HEK293 (cell line): ENCODE results near the gene NLGN2.
A peak's percentile ranks its signal among the peaks of the same experiment; 100 is the strongest.

Source experiments
- CTCF ChIA-PET: fragments of 350-600 bp; formaldehyde crosslinking; extraction: SDS; loops from one replicate; lab custom pipeline; 2021; ENCODE audit warnings: antibody characterized with exemption; lab: Yijun Ruan, JAX
- POLR2A ChIA-PET: fragments of 300-600 bp; formaldehyde crosslinking; extraction: SDS; loops from one replicate; lab custom pipeline; 2020; ENCODE audit warnings: antibody characterized with exemption, inconsistent platforms; lab: Yijun Ruan, JAX
- H3K27ac ChIP-seq: fragments of 200-500 bp; sonication (Bioruptor generic); 2 replicates; pipeline ENCODE4 v1.5.1; 2014; ENCODE audit warnings: low read depth, low read length, control low read depth, inconsistent platforms; ENCODE audit errors: extremely low read depth
- H3K36me3 ChIP-seq, 2 experiments: fragments of 200-500 bp in 1 of 2; sonication (Bioruptor generic) in 1 of 2; 1 replicate in 1 of 2; 2 replicates in 1 of 2; pipeline ENCODE4 v1.5.1; 2014 to 2017; ENCODE audit warnings: inconsistent platforms in 2 of 2, low read length in 2 of 2; ENCODE audit not compliant: control insufficient read depth in 2 of 2, insufficient read depth in 1 of 2
- H3K4me1 ChIP-seq: fragments of 200-500 bp; sonication (Bioruptor generic); 2 replicates; pipeline ENCODE4 v1.5.1; 2014; ENCODE audit warnings: mild to moderate bottlenecking, low read length, inconsistent platforms; ENCODE audit not compliant: control insufficient read depth, insufficient read depth
- H3K4me3 ChIP-seq: 2 replicates; pipeline ENCODE4 v1.5.1; 2011; ENCODE audit warnings: low read depth, mild to moderate bottlenecking, control low read depth, low read length, moderate library complexity
- H3K9me3 ChIP-seq: fragments of 200-500 bp; sonication (Bioruptor generic); 2 replicates; pipeline ENCODE4 v1.5.1; 2014; ENCODE audit warnings: low read depth, low read length, inconsistent platforms; ENCODE audit not compliant: control insufficient read depth, insufficient read depth
- EGR2 ChIP-seq: fragments of 450-650 bp; formaldehyde crosslinking; IDR thresholded peaks from 2 replicates; pipeline ENCODE4 v1.5.1; 2016; ENCODE audit warnings: low read depth, missing biosample characterization, missing genetic modification characterization
- GLIS1 ChIP-seq: fragments of 450-650 bp; formaldehyde crosslinking; IDR thresholded peaks from 2 replicates; pipeline ENCODE4 v1.5.1; 2016; ENCODE audit warnings: missing biosample characterization, missing genetic modification characterization
- GLIS2 ChIP-seq: fragments of 450-650 bp; formaldehyde crosslinking; IDR thresholded peaks from 2 replicates; pipeline ENCODE4 v1.5.1; 2016; ENCODE audit warnings: missing biosample characterization, missing genetic modification characterization
- IKZF3 ChIP-seq: fragments of 450-650 bp; IDR thresholded peaks from 2 replicates; pipeline ENCODE4 v1.5.0; 2018; ENCODE audit warnings: missing biosample characterization, mild to moderate bottlenecking, missing genetic modification characterization, moderate library complexity
- PATZ1 ChIP-seq: fragments of 450-650 bp; formaldehyde crosslinking; IDR thresholded peaks from 2 replicates; pipeline ENCODE4 v1.5.1; 2016; ENCODE audit warnings: missing biosample characterization, missing genetic modification characterization
- PRDM10 ChIP-seq: fragments of 450-650 bp; formaldehyde crosslinking; IDR thresholded peaks from 2 replicates; pipeline ENCODE4 v1.5.1; 2016; ENCODE audit warnings: missing biosample characterization, missing genetic modification characterization
- SALL2 ChIP-seq: fragments of 450-650 bp; formaldehyde crosslinking; IDR thresholded peaks from 2 replicates; pipeline ENCODE4 v1.5.0; 2017; ENCODE audit warnings: missing biosample characterization, mild to moderate bottlenecking, missing genetic modification characterization, borderline replicate concordance
- SP2 ChIP-seq: fragments of 450-650 bp; formaldehyde crosslinking; IDR thresholded peaks from 2 replicates; pipeline ENCODE4 v1.5.1; 2016; ENCODE audit warnings: missing biosample characterization, missing genetic modification characterization
- ZIC2 ChIP-seq: fragments of 450-650 bp; formaldehyde crosslinking; IDR thresholded peaks from 2 replicates; pipeline ENCODE4 v1.5.1; 2016; ENCODE audit warnings: missing biosample characterization, missing genetic modification characterization
- ZNF148 ChIP-seq: fragments of 450-650 bp; formaldehyde crosslinking; IDR thresholded peaks from 2 replicates; pipeline ENCODE4 v1.5.0; 2017; ENCODE audit warnings: missing biosample characterization, missing genetic modification characterization, borderline replicate concordance
- ZNF274 ChIP-seq, 2 experiments: fragments of 200-500 bp in 1 of 2; fragments of 450-650 bp in 1 of 2; sonication (Bioruptor generic) in 1 of 2; formaldehyde crosslinking in 1 of 2; IDR thresholded peaks; 2 replicates each; pipeline versions ENCODE4 v1.5.1 to v1.6.1; 2014 to 2016; ENCODE audit warnings: borderline replicate concordance in 1 of 2, inconsistent platforms in 1 of 2, low read length in 1 of 2, missing biosample characterization in 1 of 2, missing genetic modification characterization in 1 of 2
- ZNF324 ChIP-seq: fragments of 450-650 bp; formaldehyde crosslinking; IDR thresholded peaks from 2 replicates; pipeline ENCODE4 v1.5.1; 2016; ENCODE audit warnings: missing biosample characterization, missing genetic modification characterization
- ZNF404 ChIP-seq: fragments of 450-650 bp; formaldehyde crosslinking; IDR thresholded peaks from 2 replicates; pipeline ENCODE4 v1.5.1; 2017; ENCODE audit warnings: missing biosample characterization, missing genetic modification characterization
- ZNF488 ChIP-seq: fragments of 450-650 bp; formaldehyde crosslinking; IDR thresholded peaks from 2 replicates; pipeline ENCODE4 v1.5.1; 2016; ENCODE audit warnings: missing biosample characterization, missing genetic modification characterization
- ZNF560 ChIP-seq: fragments of 450-650 bp; formaldehyde crosslinking; IDR thresholded peaks from 2 replicates; pipeline ENCODE4 v1.5.1; 2017; ENCODE audit warnings: missing biosample characterization, missing genetic modification characterization, borderline replicate concordance
- TF ChIP-seq, protein P1 (sequence below): fragments of 450-650 bp; formaldehyde crosslinking; IDR thresholded peaks from 2 replicates; pipeline ENCODE4 v1.5.1; 2017; ENCODE audit warnings: missing biosample characterization, missing genetic modification characterization
- TF ChIP-seq, protein P2 (sequence below): fragments of 450-650 bp; formaldehyde crosslinking; IDR thresholded peaks from 2 replicates; pipeline ENCODE4 v1.5.1; 2016; ENCODE audit warnings: missing biosample characterization, missing genetic modification characterization

Gene NLGN2

DNA sequence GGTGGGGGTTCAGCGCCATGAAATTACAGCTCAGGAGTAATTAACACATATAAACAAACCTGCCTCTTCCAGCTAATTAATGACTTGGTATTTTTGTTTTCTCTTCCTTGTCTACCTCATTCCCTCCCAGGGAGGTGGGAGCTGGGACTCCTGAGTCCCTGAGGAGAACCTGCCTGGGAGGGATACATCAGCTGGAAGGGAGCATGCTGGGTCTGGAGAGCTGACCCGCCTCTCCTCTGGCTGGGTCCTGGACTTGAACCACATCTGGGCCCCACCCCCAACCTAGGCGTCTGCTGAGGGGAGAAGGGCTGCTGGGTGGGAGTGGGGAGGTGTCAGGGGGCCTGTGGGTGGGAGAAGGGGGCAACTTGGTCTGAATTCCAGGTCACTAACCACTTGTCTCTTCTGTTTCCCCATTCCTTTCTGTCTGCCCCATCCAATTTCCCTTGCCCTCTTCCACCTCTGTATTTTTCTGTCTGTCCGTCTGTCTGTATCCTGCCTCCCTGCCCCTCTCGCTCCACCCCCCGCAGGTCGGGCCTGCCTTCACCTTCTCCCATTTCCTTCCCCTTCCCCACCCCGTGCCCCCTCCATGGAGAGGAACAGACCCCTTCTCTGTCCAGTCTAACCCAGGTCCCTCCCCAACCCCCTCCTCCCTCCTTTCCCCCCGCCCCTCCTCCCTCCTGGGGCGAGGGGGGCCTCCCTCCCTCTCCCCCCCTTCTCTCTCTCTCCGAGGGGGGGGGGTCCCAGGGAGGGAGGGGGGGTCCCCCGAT, at the start of gene NLGN2:
NLGN2 (plus strand) TSS at position 361 of the 767 bp plus-strand sequence. CDS start 411 bp downstream, outside the sequence.
- H3K36me3 ChIP-seq, result peaks cover 3 to 27% of the 10 kb centered on the region in 2 experiments
- ChIA-PET POLR2A (interaction anchor here (0.5 to 1.7 kb wide), 3 partner anchors 13 to 267 kb away, joined by 4 to 5 read pairs (median 4); partner anchors contain the start of genes PLSCR3 and TMEM102), CTCF (interaction anchor here (0.5 to 1.4 kb wide), 5 partner anchors 9 to 103 kb away, joined by 3 to 7 read pairs (median 3); no protein-coding TSS in a partner anchor)
- no peak within 1 kb of the TSS for H3K27ac ChIP-seq
- H3K4me3 ChIP-seq, result no peak within 1 kb of the TSS
- H3K9me3 ChIP-seq, result no peaks in the 10 kb centered on the region
- peaks cover 8% of the 10 kb centered on the region for H3K4me1 ChIP-seq
- TF ChIP-seq GLIS1 (tag by site-specific recombination), result peak; percentile 52
- 0 out of 2 replicates have a peak, but pooled peaks have one; percentile 28 for TF ChIP-seq IKZF3 (tag by site-specific recombination)
- 0 out of 2 replicates have a peak, but pooled peaks have one; percentile 30 for TF ChIP-seq PATZ1 (tag by site-specific recombination)
- peak; percentile 62 for TF ChIP-seq ZIC2 (tag by site-specific recombination)
- peak; percentile 13; the same call in 1 of the 2 replicates for TF ChIP-seq SP2 (tag by site-specific recombination)
- TF ChIP-seq EGR2 (tag by site-specific recombination), result 0 out of 2 replicates have a peak, but pooled peaks have one; percentile 7
- TF ChIP-seq ZNF560 (tag by site-specific recombination), result no peak
- TF ChIP-seq, protein P1, sequence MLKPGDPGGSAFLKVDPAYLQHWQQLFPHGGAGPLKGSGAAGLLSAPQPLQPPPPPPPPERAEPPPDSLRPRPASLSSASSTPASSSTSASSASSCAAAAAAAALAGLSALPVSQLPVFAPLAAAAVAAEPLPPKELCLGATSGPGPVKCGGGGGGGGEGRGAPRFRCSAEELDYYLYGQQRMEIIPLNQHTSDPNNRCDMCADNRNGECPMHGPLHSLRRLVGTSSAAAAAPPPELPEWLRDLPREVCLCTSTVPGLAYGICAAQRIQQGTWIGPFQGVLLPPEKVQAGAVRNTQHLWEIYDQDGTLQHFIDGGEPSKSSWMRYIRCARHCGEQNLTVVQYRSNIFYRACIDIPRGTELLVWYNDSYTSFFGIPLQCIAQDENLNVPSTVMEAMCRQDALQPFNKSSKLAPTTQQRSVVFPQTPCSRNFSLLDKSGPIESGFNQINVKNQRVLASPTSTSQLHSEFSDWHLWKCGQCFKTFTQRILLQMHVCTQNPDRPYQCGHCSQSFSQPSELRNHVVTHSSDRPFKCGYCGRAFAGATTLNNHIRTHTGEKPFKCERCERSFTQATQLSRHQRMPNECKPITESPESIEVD (tag by site-specific recombination), result no peak
- peak; percentile 17; the same call in 1 of the 2 replicates for TF ChIP-seq GLIS2

DNA sequence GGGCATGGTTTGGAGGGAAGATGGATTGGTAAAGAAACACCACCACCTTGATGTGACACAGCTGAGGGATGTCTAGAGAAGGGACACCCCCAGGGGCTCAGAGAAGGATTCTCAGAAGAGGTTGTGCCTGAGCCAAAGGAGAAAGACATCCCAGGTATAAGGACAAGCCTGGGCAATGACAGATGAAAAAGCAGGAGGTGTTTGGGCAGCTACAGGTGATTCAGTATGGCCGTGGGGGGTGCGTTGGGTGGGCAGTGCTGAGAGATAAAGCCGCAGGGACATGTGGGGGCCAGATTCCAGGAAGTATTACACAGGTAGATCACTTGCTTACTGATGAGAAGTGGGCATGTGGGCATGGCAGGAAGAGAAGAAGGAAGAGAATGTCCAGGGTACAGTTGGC, 45.7 kb upstream of the NLGN2 start:
- POLR2A ChIA-PET, result interaction anchor here (0.6 to 1.0 kb wide), 3 partner anchors 10 to 199 kb away, joined by 3 to 4 read pairs (median 4); no protein-coding TSS in a partner anchor
- TF ChIP-seq SALL2, result no peak
- no peak for TF ChIP-seq ZNF488
- TF ChIP-seq, protein P2, sequence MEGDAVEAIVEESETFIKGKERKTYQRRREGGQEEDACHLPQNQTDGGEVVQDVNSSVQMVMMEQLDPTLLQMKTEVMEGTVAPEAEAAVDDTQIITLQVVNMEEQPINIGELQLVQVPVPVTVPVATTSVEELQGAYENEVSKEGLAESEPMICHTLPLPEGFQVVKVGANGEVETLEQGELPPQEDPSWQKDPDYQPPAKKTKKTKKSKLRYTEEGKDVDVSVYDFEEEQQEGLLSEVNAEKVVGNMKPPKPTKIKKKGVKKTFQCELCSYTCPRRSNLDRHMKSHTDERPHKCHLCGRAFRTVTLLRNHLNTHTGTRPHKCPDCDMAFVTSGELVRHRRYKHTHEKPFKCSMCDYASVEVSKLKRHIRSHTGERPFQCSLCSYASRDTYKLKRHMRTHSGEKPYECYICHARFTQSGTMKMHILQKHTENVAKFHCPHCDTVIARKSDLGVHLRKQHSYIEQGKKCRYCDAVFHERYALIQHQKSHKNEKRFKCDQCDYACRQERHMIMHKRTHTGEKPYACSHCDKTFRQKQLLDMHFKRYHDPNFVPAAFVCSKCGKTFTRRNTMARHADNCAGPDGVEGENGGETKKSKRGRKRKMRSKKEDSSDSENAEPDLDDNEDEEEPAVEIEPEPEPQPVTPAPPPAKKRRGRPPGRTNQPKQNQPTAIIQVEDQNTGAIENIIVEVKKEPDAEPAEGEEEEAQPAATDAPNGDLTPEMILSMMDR, result no peak
- no peak for TF ChIP-seq ZNF404
- no peak for TF ChIP-seq ZNF274 (IDR thresholded peaks at IDR 0.05; ENCODE audit: low read length)
- no peak for TF ChIP-seq ZNF274 (tag by site-specific recombination; IDR thresholded peaks at IDR 0.05; ENCODE audit: borderline replicate concordance)
- TF ChIP-seq GLIS1 (tag by site-specific recombination), result peak; percentile 14; the same call in 1 of the 2 replicates
- no peak for TF ChIP-seq ZNF324
- TF ChIP-seq ZNF148 (tag by site-specific recombination), result no peak
- peak; percentile 80 for TF ChIP-seq PRDM10 (tag by site-specific recombination)
- Histone ChIP-seq H3K4me1 (no peaks in the 10 kb centered on the region), H3K27ac (no peak overlapping the region), H3K4me3 (no peak overlapping the region), H3K36me3 (no peaks in the 10 kb centered on the region), H3K9me3 (no peaks in the 10 kb centered on the region)
- CTCF ChIA-PET, result interaction anchor here (0.8 to 2.0 kb wide), 4 partner anchors 9 to 199 kb away, joined by 3 to 11 read pairs (median 4); no protein-coding TSS in a partner anchor
